SH-SY5Y (cell line): ENCODE measurements around the gene SAE1.

Experiments
- GATA2 ChIP-seq: IDR thresholded peaks from 2 replicates; pipeline ENCODE4 v1.6.1; 2011; ENCODE audit warnings: mild to moderate bottlenecking, low read depth, low read length
- GATA3 ChIP-seq: IDR thresholded peaks from 2 replicates; pipeline ENCODE4 v1.6.1; 2011; ENCODE audit warnings: low read depth, mild to moderate bottlenecking, low read length, moderate library complexity

SAE1 gene

DNA sequence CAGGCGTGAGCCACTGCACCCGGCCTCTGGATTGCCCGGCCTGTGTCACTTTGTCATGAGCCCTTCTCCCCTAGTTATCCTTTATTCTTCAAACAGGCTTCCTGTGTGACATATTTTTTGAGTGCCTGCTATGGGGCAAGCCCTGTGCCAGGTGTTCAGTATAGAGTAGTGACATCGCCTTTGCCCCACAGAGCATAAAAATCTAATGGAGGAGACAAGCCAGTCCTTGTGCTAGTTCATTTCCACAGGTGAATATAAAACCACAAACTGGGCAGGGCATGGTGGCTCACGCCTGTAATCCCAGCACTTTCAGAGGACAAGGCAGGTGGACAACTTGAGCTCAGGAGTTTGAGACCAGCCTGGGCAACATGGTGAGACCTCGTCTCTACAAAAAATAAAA, 57.2 kb downstream of the SAE1 start:
- TF ChIP-seq GATA3 (no peak), GATA2 (no peak)

DNA sequence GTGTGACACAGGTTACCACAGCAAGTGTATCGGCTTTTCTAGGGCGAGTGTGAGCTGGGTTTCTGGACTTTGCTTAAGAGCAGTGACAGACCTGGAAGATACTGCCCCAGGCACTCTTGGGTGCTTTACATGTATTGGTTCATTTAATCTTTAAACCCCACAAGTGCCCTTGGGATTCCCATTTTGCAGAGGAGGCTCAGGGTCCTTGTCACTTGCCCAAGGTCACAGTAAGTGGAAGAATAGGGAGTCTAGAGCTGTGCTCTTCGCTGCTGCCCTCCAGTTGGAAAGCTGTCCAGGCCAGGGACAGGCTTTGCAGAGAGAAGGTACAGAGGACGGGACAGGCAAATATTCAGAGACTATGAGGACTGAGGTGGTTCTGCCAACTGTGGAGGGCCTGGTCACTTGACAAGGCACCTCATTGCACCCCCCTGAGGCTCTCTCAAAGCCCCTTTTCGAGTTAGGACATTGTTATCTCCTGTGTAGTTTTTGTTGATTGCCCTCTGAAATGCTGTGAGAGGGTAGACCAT, 57.9 kb downstream of the SAE1 start:
- TF ChIP-seq GATA2 (no peak), GATA3 (no peak)

DNA sequence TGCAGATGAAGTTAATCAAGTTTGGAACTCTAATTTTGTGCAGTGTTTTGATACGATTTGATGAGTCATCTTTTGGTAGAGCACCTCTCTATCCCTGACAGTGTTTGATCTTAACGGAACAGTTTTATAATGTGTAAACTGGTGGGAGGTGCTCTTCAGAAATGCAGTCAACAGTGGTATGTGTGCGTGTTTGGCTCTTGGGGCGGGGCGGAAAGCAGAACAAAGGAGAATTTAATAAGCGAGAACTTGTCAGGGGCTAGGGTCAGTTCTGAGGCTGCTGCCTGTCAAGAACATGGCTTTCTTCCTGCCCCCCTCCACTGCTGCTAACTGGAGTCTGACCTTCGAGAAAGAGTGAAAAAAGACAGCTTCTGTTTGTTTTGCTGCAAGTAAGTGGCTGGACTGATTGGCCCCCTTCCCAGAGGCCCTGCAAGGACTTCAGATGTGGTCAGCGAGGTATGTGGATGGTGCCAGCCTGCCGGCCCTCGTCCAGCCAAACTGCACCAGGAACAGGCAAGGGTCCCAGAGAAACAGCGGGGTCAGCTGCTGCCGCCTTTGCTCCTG, 59.6 kb downstream of the SAE1 start:
- no peak for TF ChIP-seq GATA2

DNA sequence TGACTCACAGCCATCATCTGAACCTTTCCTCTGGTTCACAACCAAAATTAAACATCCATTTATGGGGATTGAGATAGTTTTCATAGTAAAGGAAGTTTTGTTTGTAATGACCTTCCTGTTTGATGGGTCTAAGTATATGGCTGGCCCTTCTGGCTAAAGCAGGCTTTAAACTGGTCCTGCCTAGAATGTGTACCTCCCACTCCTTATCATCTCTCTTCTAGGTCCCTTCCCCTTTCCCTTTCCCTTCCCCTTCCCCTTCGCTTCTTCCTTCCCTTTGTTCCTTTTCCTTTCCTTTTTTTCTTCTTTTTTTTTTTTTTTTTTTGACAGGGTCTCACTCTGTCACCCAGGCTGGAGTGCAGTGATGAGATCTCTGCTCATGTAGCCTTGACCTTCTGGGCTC, 64.8 kb downstream of the SAE1 start:
- TF ChIP-seq GATA2: no peak
- TF ChIP-seq GATA3: no peak

DNA sequence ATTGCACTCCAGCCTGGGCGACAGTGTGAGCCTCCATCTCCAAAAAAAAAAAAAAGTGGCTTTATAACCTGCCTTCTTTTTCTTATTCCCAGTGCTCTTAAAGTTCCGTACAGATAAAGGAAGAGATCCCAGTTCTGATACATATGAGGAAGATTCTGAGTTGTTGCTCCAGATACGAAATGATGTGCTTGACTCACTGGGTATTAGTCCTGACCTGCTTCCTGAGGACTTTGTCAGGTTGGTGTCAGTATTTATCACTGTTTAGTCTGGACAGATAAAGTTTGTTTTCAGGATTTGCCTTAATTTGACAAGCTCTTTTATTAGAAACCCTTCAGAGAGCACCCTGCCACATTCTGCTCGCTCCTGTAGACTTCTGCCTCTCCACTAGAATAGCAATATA, 66.5 kb downstream of the SAE1 start:
- TF ChIP-seq GATA2: no peak
- no peak for TF ChIP-seq GATA3

DNA sequence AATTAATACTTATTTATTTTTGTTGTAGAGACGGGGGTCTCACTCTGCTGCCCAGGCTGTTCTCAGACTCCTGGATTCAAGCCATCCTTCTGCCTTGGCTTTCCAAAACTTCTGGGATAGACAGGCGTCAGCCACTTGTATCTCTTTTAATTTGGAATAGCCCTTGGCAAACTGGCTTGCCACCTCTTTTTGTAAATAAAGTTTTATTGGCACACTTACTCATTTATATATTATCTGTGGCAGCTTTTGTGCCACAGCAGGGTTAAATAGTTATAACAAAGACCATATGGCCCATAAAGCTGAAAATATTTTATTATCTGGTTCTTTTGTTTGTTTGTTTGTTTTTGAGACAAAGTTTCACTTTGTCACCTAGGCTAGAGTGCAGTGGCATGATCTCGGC, 69.9 kb downstream of the SAE1 start:
- no peak for TF ChIP-seq GATA2
- TF ChIP-seq GATA3: no peak

DNA sequence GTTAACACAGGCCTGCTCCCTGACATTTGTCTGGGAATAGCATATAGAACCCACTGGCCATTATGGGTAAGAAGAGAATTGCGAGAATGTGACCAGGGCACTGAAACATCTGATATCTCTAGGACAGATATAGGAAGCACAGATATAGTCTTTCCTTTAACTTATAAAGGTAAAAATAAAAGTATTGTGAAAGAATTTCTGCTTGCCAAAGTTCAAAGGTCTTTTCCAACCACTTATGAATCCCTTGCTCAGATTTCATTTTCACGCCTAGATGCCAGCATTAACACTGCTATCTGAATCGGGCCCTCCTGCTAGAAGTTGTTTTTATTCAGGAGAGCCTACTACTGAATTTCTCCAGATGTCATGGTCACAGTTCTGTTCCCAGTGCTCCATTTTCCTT, 72.6 kb downstream of the SAE1 start:
- TF ChIP-seq GATA3 (no peak), GATA2 (no peak)

DNA sequence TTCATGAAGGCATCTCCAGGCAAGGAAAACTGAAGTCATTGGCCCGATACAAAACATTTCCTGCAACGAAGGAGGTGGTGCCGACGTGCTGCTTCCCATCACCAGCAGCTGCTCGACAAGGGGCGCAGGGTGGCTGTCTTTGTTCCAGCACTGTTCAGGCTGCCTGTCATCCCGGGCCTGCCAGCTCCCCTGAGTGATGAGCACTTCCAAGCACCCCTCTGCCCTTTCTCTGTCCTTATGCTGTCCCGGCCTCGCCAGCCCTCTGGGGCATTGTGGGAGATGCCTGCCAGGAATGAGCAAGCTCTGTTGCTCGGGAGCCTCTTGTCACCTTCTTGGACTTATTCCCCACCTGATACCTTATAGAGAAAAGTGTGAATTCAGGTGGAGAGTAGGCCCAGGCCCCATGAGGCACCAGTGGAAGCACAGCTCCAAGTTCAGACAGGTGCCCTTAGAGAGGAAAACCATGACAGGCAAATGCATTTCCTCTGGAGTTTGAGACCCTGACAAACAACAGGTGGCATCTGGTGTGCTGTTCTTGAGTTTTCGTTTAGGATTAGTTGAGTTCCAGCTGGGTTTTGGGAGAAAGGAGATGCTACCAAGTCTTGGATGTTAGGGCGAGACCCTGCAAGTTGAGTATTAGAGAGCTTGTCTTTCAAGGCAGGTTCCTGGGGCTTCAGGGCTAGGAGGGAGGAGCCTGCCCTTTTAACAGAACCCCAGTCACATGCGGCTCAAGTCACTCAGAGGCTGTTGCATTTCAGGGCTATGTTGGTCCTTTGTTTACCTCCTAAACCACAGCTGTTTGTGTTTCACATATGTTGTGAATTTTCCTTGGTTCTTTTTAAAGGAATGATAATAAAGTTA, 78.9 kb downstream of the SAE1 start:
- TF ChIP-seq GATA3 (no peak), GATA2 (no peak)

DNA sequence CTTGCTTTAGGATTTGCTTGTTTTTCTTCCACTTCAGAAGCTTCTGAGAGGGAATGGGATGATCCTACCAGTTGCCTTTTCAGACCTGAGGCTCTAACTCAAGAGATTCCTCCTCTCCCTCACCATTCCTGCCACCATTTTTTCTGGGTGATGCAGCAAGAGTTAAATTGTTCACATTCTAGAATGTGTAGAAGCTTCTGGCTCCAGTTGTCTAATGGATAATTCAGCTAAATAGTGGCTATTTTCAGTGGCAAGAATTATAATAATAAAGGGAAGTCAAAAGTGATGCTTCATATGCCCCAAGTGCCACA, 79.5 kb downstream of the SAE1 start:
- TF ChIP-seq GATA2 (no peak), GATA3 (no peak)

DNA sequence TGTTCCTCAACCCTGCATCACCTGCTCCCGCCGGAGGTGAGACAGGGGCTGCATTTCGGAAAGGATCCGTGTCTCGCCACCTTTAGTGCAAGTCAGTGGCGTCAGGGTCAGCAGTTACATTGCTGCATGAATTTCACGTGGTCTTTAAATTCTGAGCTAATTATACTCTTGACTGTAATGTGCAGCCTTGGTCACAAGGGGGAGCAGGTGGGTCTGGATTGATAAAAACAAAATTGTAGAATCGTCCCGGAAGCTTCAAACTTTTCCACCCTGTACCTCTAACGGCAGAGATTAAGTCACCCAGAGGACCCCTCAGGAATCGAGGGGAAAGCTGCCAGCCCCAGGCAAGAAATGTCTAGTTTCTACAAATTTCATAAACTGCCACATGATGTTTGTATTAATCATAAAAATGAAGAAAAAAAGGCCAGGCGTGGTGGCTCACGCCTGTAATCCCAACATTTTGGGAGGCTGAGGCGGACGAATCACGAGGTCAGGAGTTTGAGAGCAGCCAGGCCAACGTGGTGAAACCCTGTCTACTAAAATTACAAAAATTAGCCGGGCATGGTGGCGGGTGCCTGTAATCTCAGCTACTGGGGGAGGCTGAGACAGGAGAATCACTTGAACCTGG, 80.2 kb downstream of the SAE1 start:
- no peak for TF ChIP-seq GATA2
- no peak for TF ChIP-seq GATA3

DNA sequence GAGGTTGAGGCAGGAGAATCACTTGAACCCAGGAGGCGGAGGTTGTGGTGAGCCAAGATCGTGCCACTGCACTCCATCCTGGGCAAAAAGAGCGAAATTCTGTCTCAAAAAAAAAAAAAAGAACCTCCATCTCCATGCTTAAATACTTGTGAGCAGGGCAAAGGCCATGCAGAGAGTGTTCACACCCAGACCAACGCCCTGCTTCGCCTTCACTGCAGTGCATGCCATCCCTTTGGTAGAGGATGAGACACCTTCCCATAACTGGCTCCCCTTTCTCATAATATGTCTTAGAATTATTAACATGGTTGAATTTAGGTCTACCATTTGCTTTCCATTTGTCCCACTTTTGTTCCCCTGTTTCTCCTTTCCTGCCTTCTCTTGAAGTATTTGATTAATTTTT, 84.9 kb downstream of the SAE1 start:
- TF ChIP-seq GATA2 (no peak), GATA3 (no peak)

DNA sequence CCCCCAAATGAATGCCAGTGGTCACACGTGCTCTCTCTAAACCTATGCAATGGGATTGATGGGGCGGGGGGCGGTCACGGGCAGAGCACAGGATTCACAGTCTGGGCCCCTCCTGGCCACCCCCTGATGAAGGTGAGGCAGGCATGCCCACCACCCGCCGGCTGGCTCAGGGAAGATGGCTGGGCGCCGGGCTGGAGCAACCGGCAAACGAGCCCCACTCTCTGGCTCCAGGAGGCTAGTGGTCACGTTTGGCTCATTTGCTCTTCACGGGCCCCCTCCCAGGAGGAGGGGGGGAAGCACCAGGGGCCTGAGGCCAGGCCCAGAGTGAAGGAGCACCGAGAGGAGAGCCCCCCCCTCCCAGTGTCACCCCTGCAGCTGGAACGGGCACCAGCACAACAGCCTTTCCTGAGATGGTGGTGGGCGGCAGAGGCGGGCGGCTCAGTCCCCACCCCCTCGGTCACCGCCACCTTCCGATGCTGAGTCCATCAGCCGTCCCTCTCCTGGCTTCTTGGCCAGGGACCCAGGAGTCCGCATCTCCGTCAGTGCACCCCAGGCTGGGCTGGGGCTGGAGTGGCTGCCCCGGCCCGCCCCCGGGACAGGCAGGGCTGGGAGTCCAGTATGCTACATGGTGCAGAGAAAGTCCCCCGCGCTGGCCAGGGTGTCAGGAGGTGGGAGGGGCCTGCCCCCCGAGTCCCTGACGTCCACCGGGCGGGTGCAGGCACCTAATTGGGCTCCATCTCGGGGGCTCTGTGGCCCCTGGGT, 90.6 kb downstream of the SAE1 start:
- TF ChIP-seq GATA2: no peak

DNA sequence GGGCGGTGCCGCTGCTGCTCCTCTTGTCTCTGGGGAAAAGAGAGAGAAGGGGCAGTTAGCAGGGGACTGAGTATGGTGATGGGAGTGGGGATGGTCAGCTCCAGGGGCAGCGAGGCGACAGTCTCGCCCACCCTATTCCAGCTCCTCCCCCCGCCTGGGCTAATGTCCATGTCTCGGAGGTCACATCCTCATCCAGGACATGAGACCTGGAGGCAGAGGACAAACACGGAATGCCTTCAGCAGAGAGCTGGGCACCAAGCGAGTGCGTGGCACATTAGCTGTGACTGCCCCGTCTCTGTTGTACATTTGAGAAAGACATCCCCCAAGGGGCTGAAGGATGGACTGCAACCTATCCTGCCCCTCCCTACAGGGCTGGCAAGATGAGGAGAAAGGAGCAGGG, 91.3 kb downstream of the SAE1 start:
- TF ChIP-seq GATA2: no peak
- no peak for TF ChIP-seq GATA3

DNA sequence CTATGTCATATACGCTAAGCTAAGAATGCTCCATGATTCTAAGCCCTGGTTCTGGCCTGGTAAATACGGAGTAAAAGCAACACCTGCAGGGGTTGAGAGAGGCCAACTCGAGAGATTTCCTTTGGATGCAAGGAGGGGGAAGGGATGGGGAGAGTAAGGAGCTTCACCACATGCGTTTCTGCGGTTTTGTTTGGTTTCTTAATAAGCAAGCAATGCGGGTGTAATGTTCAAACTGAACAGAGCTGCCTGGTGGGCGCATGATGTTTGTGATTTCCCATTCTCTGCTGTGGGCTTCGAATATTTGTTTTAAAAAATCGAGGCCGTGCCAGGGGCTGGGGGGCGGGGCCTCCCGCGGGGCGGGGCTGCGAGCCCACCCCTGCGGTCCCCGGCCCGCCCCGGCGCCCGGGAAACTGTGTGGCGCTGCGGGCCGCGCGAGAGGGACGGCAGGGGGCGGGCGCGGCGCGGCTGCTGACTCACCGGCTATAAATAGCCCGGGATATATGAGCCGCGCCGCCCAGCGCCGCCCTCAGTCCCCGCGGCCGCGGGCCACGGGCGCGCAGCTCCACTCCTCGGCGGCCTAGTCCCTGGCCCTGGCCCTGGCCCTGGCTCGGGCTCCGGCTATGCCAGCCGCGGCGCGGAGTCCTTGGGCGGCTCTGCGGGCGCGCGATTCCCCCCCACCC, 95.3 kb downstream of the SAE1 start:
- no peak for TF ChIP-seq GATA2
- no peak for TF ChIP-seq GATA3
